GM18868 (cell line): ENCODE results near the gene TBC1D9.
A peak's percentile ranks its signal among the peaks of the same experiment; 100 is the strongest.
"Not testable (repeated sequence)": the region's sequence is repeated elsewhere in the genome, so short reads cannot be mapped to it uniquely, and the experiment has no call there.

Experiments
- ATAC-seq: cut with Tn5 transposase; IDR thresholded peaks from one replicate; pipeline ENCODE4 v1.9.1; 2021; ENCODE audit warnings: mild to moderate bottlenecking, moderate library complexity; ENCODE audit not compliant: unreplicated experiment

Gene TBC1D9

GRCh38 chr4:140756319-140757231 lies at the start of gene TBC1D9:
TSS of gene TBC1D9 (minus strand) at chr4:140756385. CDS start at chr4:140756045, 340 bp downstream.
- peak; percentile 39 for ATAC-seq

GRCh38 chr4:140805293-140805692 lies 49.1 kb upstream of the TBC1D9 start:
- ATAC-seq, result no peak

- no peak for ATAC-seq
Measured at GRCh38 chr4:140802591-140802990, 46.4 kb upstream of the TBC1D9 start.

- ATAC-seq, result peak; percentile 59
Measured at GRCh38 chr4:140800666-140801065, 44.5 kb upstream of the TBC1D9 start.

GRCh38 chr4:140799686-140800225 lies 43.6 kb upstream of the TBC1D9 start:
- peak; percentile 59 for ATAC-seq

- ATAC-seq, result no peak
Measured at GRCh38 chr4:140793291-140793690, 37.1 kb upstream of the TBC1D9 start.

- peak; percentile 85 for ATAC-seq
Measured at GRCh38 chr4:140790765-140791164, 34.6 kb upstream of the TBC1D9 start.

- peak; percentile 4 for ATAC-seq
Measured at GRCh38 chr4:140790171-140790570, 34.0 kb upstream of the TBC1D9 start.

GRCh38 chr4:140789759-140790158 lies 33.6 kb upstream of the TBC1D9 start:
- peak; percentile 45 for ATAC-seq

GRCh38 chr4:140782787-140783186 lies 26.6 kb upstream of the TBC1D9 start:
- not testable (repeated sequence) for ATAC-seq

- ATAC-seq, result no peak
Measured at GRCh38 chr4:140781596-140781995, 25.4 kb upstream of the TBC1D9 start.

GRCh38 chr4:140777894-140778293 lies 21.7 kb upstream of the TBC1D9 start:
- peak; percentile 84 for ATAC-seq

GRCh38 chr4:140777386-140777785 lies 21.2 kb upstream of the TBC1D9 start:
- ATAC-seq, result no peak

- ATAC-seq, result no peak
Measured at GRCh38 chr4:140776556-140776955, 20.4 kb upstream of the TBC1D9 start.

GRCh38 chr4:140774956-140775355 lies 18.8 kb upstream of the TBC1D9 start:
- ATAC-seq, result no peak

GRCh38 chr4:140774510-140774909 lies 18.3 kb upstream of the TBC1D9 start:
- ATAC-seq, result no peak

GRCh38 chr4:140769209-140769608 lies 13.0 kb upstream of the TBC1D9 start:
- ATAC-seq, result no peak

- no peak for ATAC-seq
Measured at GRCh38 chr4:140764785-140765392, 8.7 kb upstream of the TBC1D9 start.

GRCh38 chr4:140762202-140762601 lies 6.0 kb upstream of the TBC1D9 start:
- no peak for ATAC-seq

GRCh38 chr4:140757232-140757630 lies 1.0 kb upstream of the TBC1D9 start:
- no peak for ATAC-seq

GRCh38 chr4:140755774-140756318 lies 339 bp downstream of the TBC1D9 start:
- peak; percentile 57 for ATAC-seq
